G401.6 (cell line): ENCODE data around the gene ZNF284.

Experiments used
- FAIRE-seq: peaks from 2 replicates; lab custom pipeline; 2012; peaks lifted over from hg19 to GRCh38; lab: Jason Lieb, UNC

ZNF284 gene

DNA sequence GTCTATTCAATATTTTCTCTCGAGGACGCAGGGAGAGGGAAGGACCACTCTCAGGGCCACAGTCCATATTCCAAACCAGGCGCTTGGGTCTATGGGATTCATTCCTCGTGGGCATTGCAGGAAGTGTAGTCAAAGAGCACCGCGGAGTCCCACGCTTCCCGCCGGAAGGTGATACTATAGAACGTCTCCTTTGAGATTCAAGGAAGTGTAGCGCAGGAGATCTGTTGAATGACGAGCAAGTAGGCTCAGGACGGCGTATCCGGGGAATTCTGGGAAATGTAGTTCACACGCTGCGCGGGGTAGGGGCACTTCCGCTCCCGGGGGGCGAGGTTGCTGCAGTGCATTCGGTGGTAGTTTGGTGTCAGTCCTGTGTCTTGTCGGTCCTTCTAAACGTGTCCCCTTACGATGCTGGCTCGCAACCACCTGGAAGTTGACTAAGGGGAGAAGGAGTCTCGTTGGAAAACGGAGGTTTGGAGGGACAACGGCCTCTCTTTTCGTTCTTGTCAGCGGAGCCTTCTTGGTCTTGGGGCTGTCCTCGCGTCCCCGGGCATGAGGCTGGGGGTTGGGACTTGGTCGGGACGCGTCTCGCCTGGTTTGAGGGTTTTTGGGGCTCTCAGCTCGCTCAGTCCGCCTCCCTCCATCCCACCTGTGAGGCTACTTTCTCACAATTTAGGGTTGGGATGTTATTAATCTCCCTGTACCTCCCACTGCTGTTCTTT is at the start of gene ZNF284:
Gene ZNF284, plus strand, starts transcription at position 336 of the 719 bp plus-strand sequence. CDS start 4,231 bp downstream, outside the sequence.
- FAIRE-seq: no peak

GRCh38 chr19:44024900-44025216 is 47.1 kb upstream of the ZNF284 start:
- no peak for FAIRE-seq

DNA sequence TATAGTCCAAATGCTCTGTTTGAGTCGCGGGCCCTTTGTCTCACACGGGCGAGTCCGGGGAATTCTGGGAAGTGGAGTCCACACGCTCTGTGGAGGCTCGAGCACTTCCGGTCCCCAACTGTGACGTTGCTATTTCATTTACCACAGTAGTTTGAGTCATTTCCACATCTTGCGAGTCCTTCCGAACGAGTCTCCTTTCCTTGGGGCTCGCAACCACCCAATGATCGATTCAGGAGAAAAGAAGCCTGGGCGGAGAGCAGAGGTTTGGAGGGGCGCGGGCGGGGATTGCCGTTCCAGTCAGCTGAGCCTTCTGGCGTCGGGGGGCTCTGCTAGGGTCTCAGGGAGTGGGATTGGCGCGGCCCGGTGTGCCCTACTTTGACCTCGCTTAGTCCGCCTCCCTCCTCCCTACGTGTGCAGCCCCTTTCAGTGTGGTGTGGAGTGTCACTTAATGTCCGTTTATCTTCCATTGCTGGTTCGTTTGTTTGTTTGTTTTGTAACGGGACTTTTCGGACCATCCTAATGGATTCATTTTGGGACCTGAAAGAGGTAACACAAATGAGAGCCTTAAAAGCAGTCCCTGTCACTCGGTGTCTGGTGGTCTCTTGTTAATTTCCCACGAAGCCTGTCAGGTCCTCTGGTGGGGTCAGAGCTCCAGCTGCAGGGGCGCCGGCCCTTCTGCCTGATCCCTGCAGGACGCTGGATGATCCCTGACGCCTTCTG is 46.6 kb upstream of the ZNF284 start, which contains the start of gene ZNF222:
Gene ZNF222, plus strand, starts transcription at position 163 of the 720 bp plus-strand sequence. Its CDS starts 58 bp downstream, at position 221.
- FAIRE-seq: no peak

GRCh38 chr19:44026622-44027021 is 45.3 kb upstream of the ZNF284 start:
- FAIRE-seq: no peak

DNA sequence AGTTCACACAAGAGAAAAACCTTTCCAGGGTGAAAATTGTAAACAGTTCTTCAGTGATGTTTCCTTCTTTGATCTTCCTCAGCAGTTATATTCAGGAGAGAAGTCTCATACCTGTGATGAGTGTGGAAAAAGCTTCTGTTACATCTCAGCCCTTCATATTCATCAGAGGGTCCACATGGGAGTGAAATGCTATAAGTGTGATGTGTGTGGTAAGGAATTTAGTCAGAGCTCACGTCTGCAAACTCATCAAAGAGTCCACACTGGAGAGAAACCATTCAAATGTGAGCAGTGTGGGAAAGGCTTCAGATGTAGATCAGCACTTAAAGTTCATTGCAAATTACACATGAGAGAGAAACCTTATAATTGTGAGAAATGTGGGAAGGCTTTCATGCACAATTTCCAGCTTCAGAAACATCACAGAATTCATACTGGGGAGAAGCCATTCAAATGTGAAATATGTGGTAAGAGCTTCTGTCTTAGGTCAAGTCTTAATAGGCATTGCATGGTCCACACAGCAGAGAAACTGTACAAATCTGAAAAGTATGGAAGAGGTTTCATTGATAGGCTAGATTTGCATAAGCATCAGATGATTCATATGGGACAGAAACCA is 39.9 kb upstream of the ZNF284 start:
- no peak for FAIRE-seq

- FAIRE-seq: no peak
Measured at GRCh38 chr19:44042147-44042546, 29.8 kb upstream of the ZNF284 start.

GRCh38 chr19:44050740-44051649 is 21.0 kb upstream of the ZNF284 start:
- no peak for FAIRE-seq

DNA sequence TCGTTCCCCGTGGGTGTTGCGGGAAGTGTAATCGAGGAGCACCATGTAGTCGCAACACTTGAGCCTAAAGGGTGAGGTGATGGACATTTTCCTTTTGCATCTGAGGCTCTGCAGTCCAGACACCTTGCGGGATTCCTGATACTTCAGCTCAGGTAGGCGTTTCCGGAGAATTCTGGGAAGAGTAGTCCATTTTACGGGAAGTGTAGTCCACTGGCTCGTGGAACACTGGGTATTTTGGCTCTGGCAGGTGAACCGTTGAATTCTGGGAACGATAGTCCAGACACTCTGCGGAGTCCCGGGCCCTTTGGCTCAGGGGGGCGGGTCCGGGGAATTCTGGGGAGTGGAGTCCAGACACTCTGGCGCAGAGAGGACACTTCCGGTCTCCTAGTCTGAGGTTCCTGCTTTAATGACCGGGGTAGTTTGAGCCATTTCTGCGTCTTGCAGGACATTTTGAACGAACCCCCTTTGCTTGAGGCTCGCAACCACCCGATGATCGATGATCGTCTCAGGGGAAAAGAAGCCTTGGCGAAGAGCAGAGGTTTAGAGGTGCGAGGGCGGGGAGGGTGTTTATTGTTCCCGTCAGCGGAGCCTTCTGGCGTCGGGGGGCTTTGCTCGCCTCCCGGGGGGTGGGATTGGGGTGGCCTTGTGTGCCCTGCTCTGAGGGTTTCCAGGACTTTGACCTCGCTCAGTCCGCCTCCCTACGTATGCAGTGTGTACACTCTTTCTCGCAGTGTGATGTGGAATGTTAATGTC is 20.1 kb upstream of the ZNF284 start, which contains the start of gene ZNF223:
Gene ZNF223, plus strand, starts transcription at position 387 of the 753 bp plus-strand sequence. CDS start 3,141 bp downstream, outside the sequence.
- no peak for FAIRE-seq

DNA sequence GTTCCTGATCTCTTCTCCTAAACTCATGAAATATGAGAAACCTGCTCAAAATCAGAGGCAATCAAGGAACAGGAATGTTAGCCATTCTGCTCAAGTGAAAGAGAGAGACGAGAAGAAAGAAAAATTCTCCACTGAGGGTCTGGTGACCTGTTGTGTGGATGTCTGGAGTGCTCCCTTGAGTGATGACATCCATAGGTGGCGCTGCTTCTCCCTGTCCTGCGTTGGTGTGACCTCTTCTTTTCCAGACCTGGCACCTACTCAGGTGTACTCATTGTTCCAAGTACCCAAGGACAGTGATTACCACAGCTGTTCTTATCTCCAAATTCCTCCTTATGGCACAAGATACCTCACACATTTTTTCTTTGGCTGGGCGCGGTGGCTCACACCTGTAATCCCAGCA is 16.1 kb upstream of the ZNF284 start:
- no peak for FAIRE-seq

GRCh38 chr19:44059229-44059628 is 12.7 kb upstream of the ZNF284 start:
- FAIRE-seq: no peak

DNA sequence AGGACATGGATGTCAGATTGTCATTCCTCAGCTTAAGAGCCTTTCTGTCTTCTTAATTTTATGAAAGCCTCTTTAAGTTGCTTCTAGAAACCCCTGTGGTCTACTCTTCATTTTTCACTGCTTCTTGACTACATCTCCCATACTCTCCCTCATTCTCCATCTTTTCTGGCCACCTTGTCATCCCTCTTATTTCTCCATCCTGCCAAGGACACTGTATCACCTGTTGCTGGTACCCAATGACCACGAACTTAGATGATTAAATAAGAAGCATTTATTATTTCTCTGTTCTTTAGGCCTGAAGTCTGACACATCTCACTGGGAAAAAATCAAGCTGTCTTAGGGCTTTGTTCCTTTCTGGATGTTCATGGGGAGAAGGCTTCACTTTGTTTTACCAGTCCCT is 10.9 kb upstream of the ZNF284 start:
- no peak for FAIRE-seq

DNA sequence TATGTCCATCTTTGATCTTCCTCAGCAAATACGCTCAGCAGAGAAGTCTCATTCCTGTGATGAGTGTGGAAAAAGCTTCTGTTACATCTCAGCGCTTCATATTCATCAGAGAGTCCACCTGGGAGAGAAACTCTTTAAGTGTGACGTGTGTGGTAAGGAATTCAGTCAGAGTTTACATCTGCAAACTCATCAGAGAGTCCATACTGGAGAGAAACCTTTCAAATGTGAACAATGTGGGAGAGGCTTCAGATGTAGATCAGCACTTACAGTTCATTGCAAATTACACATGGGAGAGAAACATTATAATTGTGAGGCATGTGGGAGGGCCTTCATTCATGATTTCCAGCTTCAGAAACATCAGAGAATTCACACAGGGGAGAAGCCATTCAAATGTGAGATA is 5.7 kb upstream of the ZNF284 start:
- no peak for FAIRE-seq

DNA sequence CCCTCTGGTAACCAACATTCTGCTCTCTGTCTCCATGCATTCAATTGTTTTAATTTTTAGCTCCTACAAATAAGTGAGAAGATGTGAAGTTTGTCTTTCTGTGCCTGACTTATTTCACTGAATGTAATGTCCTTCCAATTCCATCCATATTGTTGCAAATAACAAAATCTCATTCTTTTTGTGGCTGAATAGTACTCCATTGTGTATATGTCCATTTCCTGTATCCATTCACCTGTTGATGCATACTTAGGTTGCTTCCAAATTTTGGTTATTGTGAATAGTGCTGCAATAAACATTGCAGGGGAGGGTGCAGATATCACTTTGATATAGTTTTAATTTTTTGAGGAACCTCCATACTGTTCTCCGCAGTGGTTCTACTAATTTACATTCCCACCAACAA is 2.5 kb upstream of the ZNF284 start:
- FAIRE-seq: no peak

GRCh38 chr19:44072543-44073401 is 813 bp downstream of the ZNF284 start:
- FAIRE-seq: no peak

DNA sequence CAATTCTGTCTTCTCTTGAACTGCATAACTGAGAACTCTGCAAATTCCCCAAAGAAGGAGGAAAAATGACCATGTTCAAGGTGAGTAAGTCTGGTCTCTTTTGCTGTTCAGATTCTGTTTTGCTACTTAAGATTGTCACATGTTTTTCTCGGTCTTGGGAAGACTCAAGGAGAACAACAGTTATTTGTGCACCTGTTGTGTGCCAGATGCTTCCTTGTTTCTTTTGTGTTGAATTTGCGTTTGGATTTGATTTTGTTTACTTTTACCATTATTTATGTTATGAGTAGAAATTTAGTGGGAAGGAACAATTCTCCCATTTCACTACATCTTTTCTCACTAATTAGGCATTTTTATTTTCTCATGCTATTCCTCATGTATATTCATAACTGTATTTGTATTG is 4.4 kb downstream of the ZNF284 start:
- no peak for FAIRE-seq

- no peak for FAIRE-seq
Measured at GRCh38 chr19:44092108-44092507, 20.1 kb downstream of the ZNF284 start.

DNA sequence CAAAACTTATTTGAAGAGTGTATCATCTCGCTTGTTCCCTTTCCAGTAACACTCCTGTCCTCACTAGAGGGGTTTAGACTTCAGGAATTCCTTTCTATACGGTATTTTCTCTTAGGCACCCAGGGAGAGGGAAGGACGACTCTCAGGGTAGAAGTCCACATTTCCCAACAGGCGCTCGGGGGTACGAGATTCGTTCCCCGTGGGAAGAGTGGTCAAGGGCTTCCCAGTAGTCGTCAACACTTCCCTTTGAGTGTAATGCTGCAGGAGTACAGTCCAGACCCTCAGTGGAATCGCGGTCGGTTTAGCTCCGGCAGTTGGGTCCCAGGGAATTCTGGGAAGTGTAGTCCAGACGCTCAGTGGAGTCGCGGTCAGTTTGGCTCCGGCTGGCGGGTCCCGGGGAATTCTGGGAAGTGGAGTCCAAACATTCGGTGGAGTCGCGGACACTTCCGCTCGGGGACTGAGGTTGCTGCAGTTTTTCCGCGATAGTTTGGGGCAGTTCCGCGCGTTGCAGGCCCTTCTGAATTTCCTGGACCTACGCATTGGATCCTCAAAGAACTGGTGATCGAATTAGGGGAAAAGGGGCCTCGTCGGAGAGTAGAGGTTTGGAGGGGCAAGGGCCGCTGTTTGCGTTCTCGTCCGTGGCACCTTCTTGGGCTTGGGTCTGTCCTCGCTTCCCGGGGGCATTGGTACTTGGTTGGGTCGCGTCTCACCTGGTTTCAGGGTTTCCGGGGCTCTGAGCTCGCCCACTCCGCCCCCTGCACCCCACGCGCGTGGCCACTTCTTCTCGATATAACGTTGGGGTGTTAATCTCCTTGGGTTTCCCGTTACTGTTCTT is 22.2 kb downstream of the ZNF284 start, which contains the start of gene ZNF224:
Gene ZNF224, plus strand, starts transcription at position 431 of the 835 bp plus-strand sequence. CDS start 3,513 bp downstream, outside the sequence.
- FAIRE-seq: peak; percentile 98

DNA sequence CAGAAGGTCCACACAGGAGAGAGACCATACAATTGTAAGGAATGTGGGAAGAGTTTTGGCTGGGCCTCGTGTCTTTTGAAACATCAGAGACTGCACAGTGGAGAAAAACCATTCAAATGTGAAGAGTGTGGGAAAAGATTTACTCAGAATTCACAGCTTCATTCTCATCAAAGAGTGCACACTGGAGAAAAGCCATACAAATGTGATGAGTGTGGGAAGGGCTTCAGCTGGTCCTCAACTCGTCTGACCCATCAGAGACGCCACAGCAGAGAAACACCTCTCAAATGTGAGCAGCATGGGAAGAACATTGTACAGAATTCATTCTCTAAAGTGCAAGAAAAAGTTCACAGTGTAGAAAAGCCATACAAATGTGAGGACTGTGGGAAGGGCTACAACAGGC is 35.8 kb downstream of the ZNF284 start:
- no peak for FAIRE-seq

DNA sequence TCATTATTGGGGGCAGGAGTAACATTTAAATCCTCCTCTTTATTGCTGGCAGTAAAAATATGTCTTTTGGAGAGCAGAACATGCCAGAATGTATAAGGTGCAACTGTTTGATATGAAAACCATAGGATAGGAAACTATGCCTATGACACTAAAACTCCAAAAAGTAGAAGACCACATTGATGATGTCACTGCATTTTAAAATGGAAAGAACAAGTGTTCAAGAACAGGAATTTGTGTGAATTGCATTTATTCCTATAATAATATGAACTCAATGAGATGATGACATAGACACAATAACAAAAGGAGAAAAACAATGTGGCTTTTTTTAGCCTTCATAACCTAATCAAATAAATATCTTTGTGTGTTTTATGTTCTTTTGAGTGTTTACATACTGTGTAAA is 37.5 kb downstream of the ZNF284 start:
- no peak for FAIRE-seq
